Smooth muscle cell (in vitro differentiated cells): ENCODE results near the gene KRTAP10-5. TPM values are rescaled to one million over a fixed set of nuclear protein-coding genes. Genes with fewer than 3 reads are reported as not detected.

Experiments used
- DNase-seq: peaks from one replicate; lab custom pipeline; 2025; ENCODE audit not compliant: unreplicated experiment; lab: John Stamatoyannopoulos, UW
- H2AFZ ChIP-seq: fragments of 200-600 bp; sonication (generic); 2 replicates; pipeline ENCODE4 v1.6.0; 2016; ENCODE audit warnings: antibody characterized with exemption, low read depth, mild to moderate bottlenecking
- H3F3A ChIP-seq: fragments of 200-600 bp; sonication (generic); 2 replicates; pipeline ENCODE4 v1.6.0; 2017; ENCODE audit warnings: antibody characterized with exemption, low read depth
- H3K27ac ChIP-seq: fragments of 200-600 bp; sonication (generic); 2 replicates; pipeline ENCODE4 v1.5.1; 2016; ENCODE audit warnings: low read depth, mild to moderate bottlenecking
- H3K27me3 ChIP-seq: fragments of 200-600 bp; sonication (generic); 2 replicates; pipeline ENCODE4 v1.6.1; 2016; ENCODE audit warnings: low read depth, mild to moderate bottlenecking
- H3K36me3 ChIP-seq: fragments of 200-600 bp; sonication (generic); 2 replicates; pipeline ENCODE4 v1.5.1; 2016; ENCODE audit warnings: low read depth
- H3K4me1 ChIP-seq: fragments of 200-600 bp; sonication (generic); 2 replicates; pipeline ENCODE4 v1.5.1; 2016; ENCODE audit warnings: low read depth
- H3K4me2 ChIP-seq: fragments of 200-600 bp; sonication (generic); 2 replicates; pipeline ENCODE4 v1.6.0; 2016; ENCODE audit warnings: mild to moderate bottlenecking
- H3K4me3 ChIP-seq: fragments of 200-600 bp; sonication (generic); 2 replicates; pipeline ENCODE4 v1.5.1; 2016; ENCODE audit warnings: mild to moderate bottlenecking
- H3K79me2 ChIP-seq: fragments of 200-600 bp; sonication (generic); 2 replicates; pipeline ENCODE4 v1.6.0; 2016; ENCODE audit warnings: low read depth, mild to moderate bottlenecking
- H3K9ac ChIP-seq: fragments of 200-600 bp; sonication (generic); 2 replicates; pipeline ENCODE4 v1.6.0; 2016; ENCODE audit warnings: low read depth
- H3K9me3 ChIP-seq: fragments of 200-600 bp; sonication (generic); replicated peaks from 2 replicates; pipeline ENCODE4 v1.5.1; 2016; ENCODE audit warnings: low read depth
- H4K20me1 ChIP-seq: fragments of 200-600 bp; sonication (generic); 2 replicates; pipeline ENCODE4 v1.6.0; 2016; ENCODE audit warnings: low read depth
- CTCF ChIP-seq: fragments of 200-600 bp; sonication (generic); IDR thresholded peaks from 2 replicates; pipeline ENCODE4 v1.5.1; 2017; ENCODE audit warnings: borderline replicate concordance, mild to moderate bottlenecking, antibody characterized with exemption; ENCODE audit not compliant: insufficient read depth, poor library complexity, severe bottlenecking
- WGBS: methylation state at CpG from one replicate; pipeline ENCODE4 v1.1.7; 2016; ENCODE audit warnings: low lambda C conversion rate; 5-methylcytosine and 5-hydroxymethylcytosine counted together
- polyA plus RNA-seq: library from polyadenylated mRNA; unstranded; fragments of >200 nt; fragmentation: Nextera tagmentation; extraction: Ambion mirVana; gene quantifications from 2 replicates; pipeline ENCODE4 v1.2.1, GENCODE V29; 2016
- total RNA-seq: library from RNA; depleted of rRNA; stranded (reverse); fragments of >200 nt; gene quantifications from 2 replicates; pipeline ENCODE4 v1.2.3, GENCODE V29; 2014

Gene KRTAP10-5
- total and polyA plus RNA-seq, 2 experiments from 2014 or later = not detected

- no peaks in the 10 kb centered on the region for H3K27me3 ChIP-seq
- H3K4me1 ChIP-seq = peaks cover 17% of the 10 kb centered on the region
- no peak for DNase-seq
- no peak overlapping the region for H3K9ac ChIP-seq
- no peak overlapping the region for H3K4me3 ChIP-seq
- 57% methylated on average over 11 of the region's 11 CpGs for WGBS
- no peak for TF ChIP-seq CTCF
- H3K9me3 ChIP-seq = no peaks in the 10 kb centered on the region
- peaks cover 3% of the 10 kb centered on the region for H3F3A ChIP-seq
- H3K36me3 ChIP-seq = no peaks in the 10 kb centered on the region
- no peaks in the 10 kb centered on the region for H4K20me1 ChIP-seq
- H3K79me2 ChIP-seq = no peaks in the 10 kb centered on the region
- no peak overlapping the region for H3K4me2 ChIP-seq
- peak overlapping the region; percentile 59 for H2AFZ ChIP-seq
- H3K27ac ChIP-seq = no peak overlapping the region
These were observed 17.7 kb upstream of the KRTAP10-5 start for GRCh38 chr21:44598061-44598460.

GRCh38 chr21:44596068-44596725 lies 15.8 kb upstream of the KRTAP10-5 start:
- Histone ChIP-seq H3K9me3 (no peaks in the 10 kb centered on the region), H3K36me3 (no peaks in the 10 kb centered on the region), H3K4me2 (no peak overlapping the region), H3K4me1 (peaks cover 19% of the 10 kb centered on the region), H3K27ac (no peak overlapping the region), H3K79me2 (no peaks in the 10 kb centered on the region), H3F3A (peaks cover 3% of the 10 kb centered on the region), H2AFZ (no peak overlapping the region), H3K9ac (no peak overlapping the region), H3K27me3 (no peaks in the 10 kb centered on the region), H4K20me1 (no peaks in the 10 kb centered on the region), H3K4me3 (no peak overlapping the region)
- no peak for DNase-seq
- 86% methylated on average over 9 of the region's 9 CpGs for WGBS
- TF ChIP-seq CTCF = no peak

- no peaks in the 10 kb centered on the region for H3K27me3 ChIP-seq
- H3K36me3 ChIP-seq = no peaks in the 10 kb centered on the region
- H3F3A ChIP-seq = peaks cover 3% of the 10 kb centered on the region
- H4K20me1 ChIP-seq = no peaks in the 10 kb centered on the region
- no peaks in the 10 kb centered on the region for H3K9me3 ChIP-seq
- H3K27ac ChIP-seq = no peak overlapping the region
- H3K4me3 ChIP-seq = no peak overlapping the region
- no peak for TF ChIP-seq CTCF
- 89% methylated on average over 6 of the region's 6 CpGs for WGBS
- no peak overlapping the region for H3K9ac ChIP-seq
- H2AFZ ChIP-seq = no peak overlapping the region
- H3K4me1 ChIP-seq = peaks cover 19% of the 10 kb centered on the region
- DNase-seq = no peak
- H3K79me2 ChIP-seq = no peaks in the 10 kb centered on the region
- H3K4me2 ChIP-seq = no peak overlapping the region
These were observed 15.1 kb upstream of the KRTAP10-5 start for GRCh38 chr21:44595524-44595923.

- 86% methylated on average over 12 of the region's 12 CpGs for WGBS
- Histone ChIP-seq H3K4me3 (no peak overlapping the region), H3K79me2 (no peaks in the 10 kb centered on the region), H2AFZ (peak overlapping the region; percentile 11), H3K36me3 (no peaks in the 10 kb centered on the region), H3K27ac (peak overlapping the region; percentile 57), H3K4me2 (peak overlapping the region; percentile 4), H3K9ac (peak overlapping the region; percentile 8), H3K27me3 (no peaks in the 10 kb centered on the region), H3K4me1 (peaks cover 19% of the 10 kb centered on the region), H3K9me3 (no peaks in the 10 kb centered on the region), H4K20me1 (no peaks in the 10 kb centered on the region), H3F3A (peaks cover 3% of the 10 kb centered on the region)
- no peak for TF ChIP-seq CTCF
- no peak for DNase-seq
These were observed 14.1 kb upstream of the KRTAP10-5 start for GRCh38 chr21:44594406-44594916.
